Astrocyte (in vitro differentiated cells and primary cell): ENCODE measurements around the gene PTH1R. TPM values are rescaled to one million over a fixed set of nuclear protein-coding genes. Genes with fewer than 3 reads are reported as not detected.

Experiments used
- DNase-seq: peaks from one replicate; pipeline ENCODE4 v3.0.0-alpha.2; 2010; ENCODE audit warnings: low read depth
- FAIRE-seq: peaks from 2 replicates; lab custom pipeline; 2011; peaks lifted over from hg19 to GRCh38; lab: Jason Lieb, UNC
- H2AFZ ChIP-seq: 2 replicates; pipeline ENCODE4 v1.6.0; 2012; ENCODE audit warnings: low read depth, low read length, inconsistent platforms
- H3K27ac ChIP-seq: 2 replicates; pipeline ENCODE4 v1.5.1; 2011; ENCODE audit warnings: low read depth, low read length, inconsistent platforms
- H3K27me3 ChIP-seq: 2 replicates; pipeline ENCODE4 v1.6.0; 2011; ENCODE audit warnings: low read length, inconsistent platforms; ENCODE audit not compliant: insufficient read depth
- H3K36me3 ChIP-seq: 2 replicates; pipeline ENCODE4 v1.5.1; 2011; ENCODE audit warnings: low read length, inconsistent platforms; ENCODE audit not compliant: insufficient read depth
- H3K4me1 ChIP-seq: 2 replicates; pipeline ENCODE4 v1.5.1; 2011; ENCODE audit warnings: low read length, inconsistent platforms; ENCODE audit not compliant: insufficient read depth
- H3K4me2 ChIP-seq: 2 replicates; pipeline ENCODE4 v1.6.0; 2012; ENCODE audit warnings: low read length, inconsistent platforms
- H3K4me3 ChIP-seq: 2 replicates; pipeline ENCODE4 v1.5.1; 2011; ENCODE audit warnings: low read depth, mild to moderate bottlenecking, low read length, inconsistent platforms; ENCODE audit not compliant: insufficient read depth
- H3K79me2 ChIP-seq: 2 replicates; pipeline ENCODE4 v1.6.0; 2012; ENCODE audit warnings: mild to moderate bottlenecking, low read length, inconsistent platforms; ENCODE audit not compliant: insufficient read depth
- H3K9ac ChIP-seq: 2 replicates; pipeline ENCODE4 v1.6.0; 2012; ENCODE audit warnings: mild to moderate bottlenecking, low read length, inconsistent platforms
- H3K9me3 ChIP-seq: 2 replicates; pipeline ENCODE4 v1.5.1; 2012; ENCODE audit warnings: low read depth, mild to moderate bottlenecking, low read length, inconsistent platforms; ENCODE audit not compliant: insufficient read depth
- H4K20me1 ChIP-seq: 2 replicates; pipeline ENCODE4 v1.6.0; 2012; ENCODE audit warnings: low read length, inconsistent platforms; ENCODE audit not compliant: insufficient read depth
- H3K27ac Mint-ChIP-seq: one replicate; pipeline ENCODE4 v1.8.0; 2021; ENCODE audit warnings: mild to moderate bottlenecking, mixed read lengths; ENCODE audit not compliant: unreplicated experiment
- H3K27me3 Mint-ChIP-seq: one replicate; pipeline ENCODE4 v1.8.0; 2021; ENCODE audit warnings: low read depth, mixed read lengths; ENCODE audit not compliant: unreplicated experiment
- H3K36me3 Mint-ChIP-seq: one replicate; pipeline ENCODE4 v1.8.0; 2021; ENCODE audit warnings: low read depth, mixed read lengths; ENCODE audit not compliant: unreplicated experiment
- H3K4me1 Mint-ChIP-seq: one replicate; pipeline ENCODE4 v1.8.0; 2021; ENCODE audit warnings: low read depth, mixed read lengths; ENCODE audit not compliant: unreplicated experiment
- H3K4me3 Mint-ChIP-seq: one replicate; pipeline ENCODE4 v1.8.0; 2021; ENCODE audit warnings: mild to moderate bottlenecking, moderate library complexity, mixed read lengths; ENCODE audit not compliant: unreplicated experiment
- H3K9me3 Mint-ChIP-seq: one replicate; pipeline ENCODE4 v1.8.0; 2021; ENCODE audit warnings: mild to moderate bottlenecking, mixed read lengths; ENCODE audit not compliant: unreplicated experiment
- CTCF ChIP-seq: IDR thresholded peaks from 2 replicates; pipeline ENCODE4 v1.5.1; 2011; ENCODE audit warnings: low read depth, mild to moderate bottlenecking, inconsistent platforms, low read length, moderate library complexity; ENCODE audit not compliant: insufficient read depth
- EZH2 ChIP-seq: IDR thresholded peaks from 2 replicates; pipeline ENCODE4 v1.6.1; 2012; ENCODE audit warnings: mild to moderate bottlenecking, low read length, inconsistent platforms; ENCODE audit not compliant: insufficient read depth
- total RNA-seq: library from RNA; stranded (reverse); gene quantifications from 2 replicates; pipeline ENCODE4 v1.2.1, GENCODE V29; 2021

Gene PTH1R
- total RNA-seq, 1 donor from 2014 or later, result 5.2 TPM

- H3K9me3 ChIP-seq, result no peaks in the 10 kb centered on the region
- Mint-ChIP-seq H3K4me3 (no peak overlapping the region), H3K36me3 (peaks cover 5% of the 10 kb centered on the region)
Observed at GRCh38 chr3:46831316-46831715, 46.2 kb upstream of the PTH1R start.

GRCh38 chr3:46831841-46832240 is 45.7 kb upstream of the PTH1R start:
- Histone ChIP-seq H3K4me2 (no peak overlapping the region), H3K9me3 (no peaks in the 10 kb centered on the region), H3K27ac (no peak overlapping the region), H3K27me3 (peaks cover 2% of the 10 kb centered on the region), H2AFZ (no peak overlapping the region), H3K4me1 (no peaks in the 10 kb centered on the region), H3K36me3 (no peaks in the 10 kb centered on the region), H3K79me2 (no peaks in the 10 kb centered on the region), H3K4me3 (no peak overlapping the region), H3K9ac (no peak overlapping the region), H4K20me1 (no peaks in the 10 kb centered on the region)
- DNase-seq (no peak), FAIRE-seq (no peak)
- Mint-ChIP-seq H3K27me3 (peaks cover 26% of the 10 kb centered on the region), H3K4me3 (no peak overlapping the region), H3K4me1 (no peaks in the 10 kb centered on the region), H3K36me3 (peaks cover 5% of the 10 kb centered on the region), H3K9me3 (peaks cover 18% of the 10 kb centered on the region), H3K27ac (no peak overlapping the region)
- TF ChIP-seq CTCF, result no peak
- no peak for TF ChIP-seq EZH2

More at GRCh38 chr3:46831316-46831715, 46.2 kb upstream of the PTH1R start:
- Histone ChIP-seq H3K4me3 (no peak overlapping the region), H3K27ac (no peak overlapping the region), H3K79me2 (no peaks in the 10 kb centered on the region), H3K9ac (no peak overlapping the region), H4K20me1 (no peaks in the 10 kb centered on the region), H3K27me3 (peaks cover 4% of the 10 kb centered on the region), H3K36me3 (no peaks in the 10 kb centered on the region), H3K4me1 (no peaks in the 10 kb centered on the region), H3K4me2 (no peak overlapping the region), H2AFZ (no peak overlapping the region)
- H3K27ac Mint-ChIP-seq, result no peak overlapping the region
- no peak for DNase-seq
- FAIRE-seq, result no peak
- H3K27me3 Mint-ChIP-seq, result peaks cover 26% of the 10 kb centered on the region
- H3K9me3 Mint-ChIP-seq, result peaks cover 17% of the 10 kb centered on the region
- TF ChIP-seq CTCF (no peak), EZH2 (no peak)
- no peaks in the 10 kb centered on the region for H3K4me1 Mint-ChIP-seq

DNA sequence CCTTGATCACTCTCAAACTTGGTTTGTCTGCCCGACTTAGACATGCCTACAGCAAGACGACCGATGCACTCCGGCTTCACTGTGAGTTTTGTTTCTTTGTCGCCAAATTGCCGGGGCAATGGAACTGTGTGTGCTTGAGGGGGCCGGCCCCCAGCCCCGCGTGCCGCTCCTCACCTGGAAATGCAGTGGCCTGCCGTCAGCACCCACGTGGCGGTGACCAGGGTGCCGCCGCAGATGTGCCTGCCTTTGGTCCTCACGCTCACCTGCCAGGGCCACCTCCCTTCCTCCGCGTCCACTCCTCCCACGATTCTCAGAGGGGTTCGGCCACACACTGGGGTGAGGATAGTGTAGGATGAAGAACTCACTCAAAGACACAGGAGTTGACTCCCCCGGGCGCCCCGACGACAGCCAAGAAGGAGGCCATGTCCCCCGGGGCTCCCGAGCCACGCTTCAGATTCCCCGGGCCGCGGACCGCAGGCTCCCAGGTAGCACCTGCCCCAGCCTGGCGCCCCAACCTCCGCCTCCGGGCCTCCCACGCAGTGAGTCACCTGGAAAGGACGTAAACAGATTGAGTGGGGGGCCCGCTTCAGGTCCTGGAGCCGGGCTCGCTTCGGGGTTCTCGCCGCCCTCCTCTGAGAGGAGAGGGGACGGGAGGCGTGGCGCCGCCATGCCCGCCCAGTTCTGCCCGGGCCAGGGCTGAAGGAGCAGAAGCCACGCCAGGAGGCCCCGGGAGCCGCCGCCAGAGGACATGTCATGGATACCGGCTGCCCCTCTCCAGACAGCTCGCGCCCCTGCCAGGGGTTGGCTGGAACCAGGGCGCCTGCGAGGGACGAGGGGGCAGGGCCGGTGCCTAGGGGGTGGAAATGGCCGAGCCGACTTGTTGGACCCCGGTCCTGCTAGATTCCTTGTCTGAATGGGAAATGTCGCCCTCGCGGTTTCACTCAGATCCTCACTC is 43.9 kb upstream of the PTH1R start:
- Mint-ChIP-seq H3K36me3 (peaks cover 5% of the 10 kb centered on the region), H3K4me1 (no peaks in the 10 kb centered on the region), H3K27me3 (peaks cover 26% of the 10 kb centered on the region), H3K27ac (no peak overlapping the region), H3K4me3 (no peak overlapping the region), H3K9me3 (peaks cover 33% of the 10 kb centered on the region)
- TF ChIP-seq EZH2, result no peak
- TF ChIP-seq CTCF, result no peak
- H3K36me3 ChIP-seq, result no peaks in the 10 kb centered on the region
- H3K27me3 ChIP-seq, result peaks cover under 1% of the 10 kb centered on the region
- H3K4me3 ChIP-seq, result no peak overlapping the region
- H3K79me2 ChIP-seq, result no peaks in the 10 kb centered on the region
- H3K4me2 ChIP-seq, result no peak overlapping the region
- FAIRE-seq, result no peak
- no peaks in the 10 kb centered on the region for H3K4me1 ChIP-seq
- H3K9ac ChIP-seq, result no peak overlapping the region
- no peaks in the 10 kb centered on the region for H3K9me3 ChIP-seq
- no peak overlapping the region for H3K27ac ChIP-seq
- no peaks in the 10 kb centered on the region for H4K20me1 ChIP-seq
- no peak for DNase-seq
- no peak overlapping the region for H2AFZ ChIP-seq
